Measurements from ENCODE around the gene NDUFB2.
"Not testable (repeated sequence)": the region's sequence is repeated elsewhere in the genome, so short reads cannot be mapped to it uniquely, and the experiment has no call there.

Gene NDUFB2

GRCh38 chr7:140673063-140673773 is 23.3 kb upstream of the NDUFB2 start:
- peak; percentile 52 for DNase-seq

DNA sequence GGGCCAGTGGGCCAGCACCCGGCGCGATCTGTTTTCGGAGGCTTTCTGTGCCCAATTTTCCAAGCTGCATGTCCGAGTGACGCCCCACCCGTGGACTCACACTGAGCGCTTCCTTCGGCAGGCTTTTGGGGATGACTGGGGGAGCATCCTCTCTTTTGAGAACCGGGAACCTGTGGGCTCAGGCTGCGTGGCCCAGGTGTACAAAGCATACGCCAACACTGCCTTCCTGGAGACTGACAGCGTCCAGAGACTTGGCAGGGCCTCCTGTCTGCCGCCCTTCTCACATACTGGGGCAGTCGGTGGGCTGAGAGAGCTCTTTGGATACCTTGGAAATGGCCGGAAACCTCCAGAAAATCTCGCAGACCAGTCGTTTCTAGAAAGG is 22.7 kb upstream of the NDUFB2 start:
- DNase-seq = no peak

DNA sequence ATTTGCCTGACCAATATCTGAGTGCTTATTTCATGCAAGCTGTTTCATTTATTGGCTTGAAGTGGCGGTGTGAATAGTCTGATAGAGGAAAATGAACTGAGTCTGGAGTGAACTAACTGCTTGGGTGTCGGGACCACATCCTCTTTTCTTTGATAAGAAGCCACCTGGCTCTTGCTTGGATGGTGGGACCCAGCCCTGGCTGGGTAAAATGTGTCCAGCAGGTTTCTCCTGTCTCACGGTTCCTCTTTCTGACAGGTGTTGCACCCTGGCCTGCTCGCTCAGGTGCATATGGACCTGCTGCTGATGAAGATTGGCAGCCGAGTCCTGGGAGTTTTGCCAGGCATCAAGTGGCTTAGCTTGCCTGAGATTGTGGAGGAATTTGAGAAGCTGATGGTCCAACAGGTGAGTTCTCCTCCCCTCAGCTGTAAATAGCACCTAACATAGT is 22.1 kb upstream of the NDUFB2 start:
- no peak for DNase-seq

DNA sequence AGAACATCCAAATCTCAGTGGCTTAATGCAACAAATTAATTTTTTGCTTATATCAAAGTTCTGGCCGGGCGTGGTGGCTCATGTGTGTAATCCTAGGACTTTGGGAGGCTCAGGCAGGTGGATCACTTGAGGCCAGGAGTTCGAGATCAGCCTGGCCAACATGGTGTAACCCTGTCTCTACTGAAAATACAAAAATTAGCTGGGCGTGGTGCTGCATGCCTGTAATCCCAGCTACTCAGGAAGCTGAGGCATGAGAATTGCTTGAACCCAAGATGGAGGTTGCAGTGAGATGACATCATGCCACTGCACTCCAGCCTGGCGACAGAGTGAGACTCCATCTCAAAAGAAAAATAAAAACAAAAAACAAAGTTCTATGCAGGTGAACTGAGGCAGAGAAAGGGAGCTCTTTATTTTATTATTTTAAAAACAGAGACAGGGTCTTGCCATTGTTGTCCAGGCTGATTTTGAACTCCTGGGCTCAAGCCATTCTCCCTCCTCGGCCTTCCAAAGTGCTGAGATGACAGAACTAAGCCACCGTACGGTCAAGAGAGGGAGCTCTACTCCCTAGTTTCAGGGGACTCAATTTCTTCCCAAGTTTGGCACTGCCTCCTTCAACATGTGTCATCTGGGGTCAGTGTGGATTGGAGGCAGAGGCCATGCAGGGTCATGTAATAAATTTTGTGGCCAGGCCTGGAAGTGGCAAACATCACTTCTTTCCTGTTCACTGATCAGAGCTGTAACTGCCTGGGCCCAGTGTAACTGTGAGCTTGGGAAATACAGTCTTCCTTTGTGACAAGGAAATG is 21.4 kb upstream of the NDUFB2 start:
- no peak for DNase-seq

DNA sequence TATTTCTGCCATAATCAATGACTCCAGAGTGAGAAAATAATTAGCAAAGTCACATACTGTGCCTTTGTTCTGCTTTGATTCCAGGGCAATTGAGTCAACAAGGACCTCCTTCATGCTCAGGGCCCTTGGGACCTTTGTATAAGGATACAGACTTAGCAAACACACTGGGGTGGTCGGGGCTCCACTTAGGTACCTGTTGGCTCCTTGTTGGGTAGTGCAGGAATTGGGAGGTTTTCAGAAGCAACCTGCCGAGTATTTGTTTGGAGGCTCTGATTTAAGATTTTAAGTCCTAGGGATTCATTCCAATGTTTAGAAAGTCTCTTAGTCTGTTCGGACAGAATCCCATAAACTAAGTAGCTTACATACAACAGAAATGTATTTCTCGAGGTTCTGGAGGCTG is 20.8 kb upstream of the NDUFB2 start:
- no peak for DNase-seq

DNA sequence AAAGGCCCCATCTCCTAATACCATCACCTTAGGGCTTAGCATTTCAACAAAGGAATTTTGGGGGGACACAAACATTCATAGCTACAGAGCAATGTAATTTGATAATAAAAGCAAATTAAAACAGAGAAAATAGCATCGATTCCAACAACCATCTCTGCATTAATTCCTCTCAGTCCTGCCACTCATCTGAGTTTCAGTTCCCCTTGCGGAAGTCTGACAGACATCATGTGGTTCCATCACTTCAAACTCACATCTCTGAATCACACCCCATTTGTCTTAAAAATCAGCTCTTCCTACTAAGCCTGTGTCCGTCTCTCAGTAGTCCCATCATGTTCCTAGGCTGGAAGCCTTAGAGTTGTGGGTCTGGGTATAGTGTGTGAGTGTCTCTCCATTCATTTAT is 20.2 kb upstream of the NDUFB2 start:
- no peak for DNase-seq

DNA sequence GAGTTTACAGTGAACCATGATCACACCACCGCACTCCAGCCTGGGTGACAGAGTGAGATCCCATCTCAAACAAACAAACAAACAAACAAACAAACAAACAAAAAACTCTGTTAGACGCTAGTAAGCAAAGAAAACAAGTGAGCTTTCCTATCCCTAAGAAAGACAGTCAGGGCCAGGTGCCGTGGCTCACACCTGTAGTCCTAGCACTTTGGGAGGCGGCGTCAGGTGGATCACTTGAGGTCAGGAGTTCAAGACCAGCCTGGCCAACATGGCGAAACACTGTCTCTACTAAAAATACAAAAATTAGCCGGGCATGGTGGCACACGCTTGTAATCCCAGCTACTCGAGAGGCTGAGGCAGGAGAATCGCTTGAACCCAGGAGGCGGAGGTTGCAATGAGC is 19.6 kb upstream of the NDUFB2 start:
- not testable (repeated sequence) for DNase-seq

DNA sequence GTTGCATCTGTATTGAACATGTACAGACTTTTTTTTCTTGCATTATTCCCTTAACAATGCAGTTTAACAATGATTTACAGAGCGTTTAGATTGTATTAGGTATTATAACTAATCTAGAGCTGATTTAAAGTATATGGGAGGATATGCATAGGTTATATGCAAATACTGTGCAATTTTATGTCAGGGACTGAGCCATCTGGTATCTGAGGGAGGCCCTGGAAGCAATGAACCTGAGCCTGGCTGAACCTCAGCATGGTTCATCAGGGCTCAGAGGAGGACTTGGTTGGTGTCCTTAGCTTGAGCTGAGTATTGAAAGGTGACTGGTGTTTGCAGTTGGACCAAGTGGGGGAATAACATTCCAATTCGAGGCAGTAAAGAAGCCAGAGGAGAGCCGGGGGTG is 19.0 kb upstream of the NDUFB2 start:
- DNase-seq = no peak

- DNase-seq = no peak
Measured at GRCh38 chr7:140678081-140678815, 18.3 kb upstream of the NDUFB2 start.

DNA sequence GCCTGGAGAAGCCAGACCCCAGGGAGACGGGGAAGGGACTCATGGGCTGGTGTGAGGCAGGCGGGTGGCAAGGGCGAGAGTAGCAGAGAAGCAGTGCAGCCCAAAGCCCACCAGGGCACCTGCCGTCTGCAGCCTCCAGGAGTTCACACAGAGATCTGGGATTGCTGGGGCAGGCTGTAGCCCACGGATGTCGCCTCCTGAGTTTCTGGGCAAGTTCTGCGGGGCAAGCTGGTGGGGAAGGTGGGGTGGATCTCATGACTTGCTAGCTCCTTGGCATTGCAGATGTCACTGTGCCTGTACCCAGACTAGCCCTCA is 17.7 kb upstream of the NDUFB2 start:
- no peak for DNase-seq

DNA sequence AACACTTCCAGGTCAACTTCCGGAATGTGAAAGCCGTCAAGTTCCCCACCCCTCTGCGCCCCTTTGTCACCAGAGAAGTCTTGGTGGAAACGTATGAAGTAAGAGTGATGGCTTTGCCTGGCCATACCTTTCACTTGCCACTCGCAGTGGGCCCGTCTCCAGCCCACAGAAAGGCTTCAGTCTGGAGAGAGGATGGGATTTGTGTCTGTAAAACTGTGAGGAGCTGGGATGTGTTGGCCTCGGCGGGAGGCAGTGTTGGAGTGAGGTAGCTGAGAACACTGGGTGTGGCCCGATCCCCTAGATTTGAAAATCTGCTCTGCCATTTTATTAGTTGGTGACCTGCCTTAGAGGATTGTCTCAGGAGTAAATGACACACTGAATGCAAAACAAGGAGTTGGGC is 17.3 kb upstream of the NDUFB2 start:
- DNase-seq = no peak

GRCh38 chr7:140680886-140681285 is 15.6 kb upstream of the NDUFB2 start:
- no peak for DNase-seq

GRCh38 chr7:140681766-140682165 is 14.7 kb upstream of the NDUFB2 start:
- DNase-seq = no peak

DNA sequence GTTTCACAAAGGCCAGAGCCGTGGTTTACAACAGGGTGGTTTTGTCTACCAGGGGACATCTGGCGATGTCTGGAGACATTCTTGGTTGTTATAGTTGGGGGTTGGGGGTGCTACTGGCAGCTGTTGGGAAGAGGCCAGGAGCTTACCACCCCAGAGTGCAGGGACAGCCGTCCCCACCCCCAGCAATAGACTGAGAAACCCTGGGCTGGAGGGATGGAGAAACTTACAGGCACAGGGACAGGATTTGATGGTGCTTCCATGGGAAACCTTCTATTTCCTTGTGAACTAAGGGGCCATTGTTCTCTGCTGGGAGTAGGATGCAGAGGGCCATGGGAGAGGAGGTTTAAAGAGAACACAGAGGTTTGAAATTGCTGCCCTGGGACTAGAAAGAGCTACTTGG is 12.9 kb upstream of the NDUFB2 start:
- DNase-seq = no peak

DNA sequence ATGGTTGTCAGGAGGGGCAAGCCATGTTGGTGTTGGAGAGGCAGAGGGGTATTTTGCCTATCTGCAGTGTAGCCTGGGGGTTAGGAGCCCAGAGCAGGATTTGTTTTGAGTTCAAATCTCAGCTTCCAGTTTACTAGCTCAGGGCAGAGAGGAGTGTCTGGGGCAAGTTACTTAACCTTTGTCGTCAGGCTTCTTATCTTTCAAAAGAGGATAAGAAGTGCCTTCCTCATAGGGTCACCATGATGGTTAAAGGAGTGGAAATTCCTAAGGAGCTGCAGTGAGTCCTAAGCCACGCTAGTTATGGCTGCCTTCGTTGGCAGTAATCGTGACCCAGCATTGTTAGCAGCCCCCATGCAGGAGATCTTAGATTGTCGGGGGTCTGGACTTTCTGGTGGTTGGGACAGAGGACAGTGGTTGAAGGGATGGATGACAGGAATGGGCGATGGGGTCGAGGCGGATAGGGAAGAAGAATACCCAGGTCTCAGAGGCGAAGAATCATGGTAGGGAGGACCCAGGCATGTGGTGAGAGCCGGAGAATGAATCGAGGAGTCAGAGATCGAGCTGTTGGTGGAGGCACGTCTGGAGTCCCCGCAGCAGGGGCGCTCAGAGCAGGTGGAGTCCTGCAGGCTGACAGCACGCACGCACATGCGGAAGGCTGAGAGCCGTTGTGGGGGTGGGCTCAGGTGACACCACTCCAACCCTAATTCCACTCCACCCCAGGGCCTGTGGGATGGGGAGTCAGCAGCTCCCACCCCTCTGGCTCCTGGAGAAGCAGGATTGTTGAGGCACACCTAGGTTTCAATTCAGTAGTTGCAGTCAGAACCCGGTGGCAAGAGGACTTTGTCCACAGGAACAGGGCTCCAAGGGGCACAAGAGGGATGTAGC is 12.2 kb upstream of the NDUFB2 start:
- no peak for DNase-seq

DNA sequence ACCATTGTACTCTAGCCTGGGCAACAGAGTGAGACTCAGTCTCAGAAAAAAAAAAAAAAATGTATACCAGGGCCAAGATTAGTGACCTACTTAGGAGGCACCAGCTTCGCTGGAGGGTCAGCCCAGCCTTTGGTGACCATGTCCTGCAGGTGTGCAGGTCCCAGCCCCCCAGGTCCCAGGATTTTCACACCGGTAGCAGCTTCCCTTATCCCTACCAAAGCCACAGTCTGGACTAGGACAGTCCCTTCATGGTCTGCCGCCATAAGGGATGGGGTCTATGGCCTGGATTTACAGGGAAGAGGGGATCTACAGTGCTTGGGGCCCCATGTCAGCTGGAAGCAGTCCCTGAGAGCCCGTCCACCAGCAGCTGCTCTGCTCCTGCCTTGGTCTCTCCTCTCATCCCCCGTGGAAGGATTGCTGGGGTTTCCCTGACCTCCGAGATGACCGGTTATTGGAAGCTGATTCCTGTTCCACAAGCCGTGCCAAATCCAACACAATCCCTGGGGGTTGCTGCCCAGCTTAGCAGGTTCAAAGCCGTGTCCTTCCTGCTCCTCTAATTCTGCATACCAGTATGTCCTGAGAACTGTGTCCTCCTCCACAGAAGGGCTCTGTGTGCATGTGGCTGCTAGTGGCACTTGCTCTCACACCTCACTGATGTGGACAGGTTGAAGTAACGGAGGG is 11.0 kb upstream of the NDUFB2 start:
- DNase-seq = no peak

GRCh38 chr7:140686921-140687320 is 9.6 kb upstream of the NDUFB2 start:
- no peak for DNase-seq

- no peak for DNase-seq
Measured at GRCh38 chr7:140688341-140688740, 8.2 kb upstream of the NDUFB2 start.

GRCh38 chr7:140689199-140690152 is 7.0 kb upstream of the NDUFB2 start:
- no peak for DNase-seq

- no peak for DNase-seq
Measured at GRCh38 chr7:140691376-140692045, 5.0 kb upstream of the NDUFB2 start.

DNA sequence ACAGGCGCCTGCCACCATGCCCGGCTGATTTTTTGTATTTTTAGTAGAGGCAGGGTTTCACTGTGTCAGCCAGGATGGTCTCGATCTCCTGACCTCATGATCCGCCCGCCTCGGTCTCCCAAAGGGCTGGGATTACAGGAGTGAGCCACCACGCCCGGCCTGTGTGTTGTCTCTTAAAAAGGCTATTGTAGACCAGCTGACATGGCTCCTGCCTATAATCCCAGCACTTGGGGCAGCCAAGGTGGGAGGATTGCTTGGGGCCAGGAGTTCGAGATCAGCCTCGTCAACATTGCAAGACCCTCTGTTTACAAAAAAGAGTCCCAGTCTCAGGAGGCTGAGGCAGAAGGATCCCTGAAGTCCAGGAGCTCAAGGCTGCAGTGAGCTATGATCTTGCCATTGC is 2.7 kb upstream of the NDUFB2 start:
- not testable (repeated sequence) for DNase-seq
